A549 (cell line): ENCODE data around the gene IGFALS. TPM values are rescaled to one million over a fixed set of nuclear protein-coding genes. Genes with fewer than 3 reads are reported as not detected.

Experiments
- ATAC-seq, 2 experiments: fragments of 200-7000 bp in 1 of 2; fragments of >200 bp in 1 of 2; cut with Nextera tagmentation in 1 of 2; cut with Tn5 transposase in 1 of 2; 3 replicates each; pipeline versions ENCODE4 v1.8.0 to v1.9.1; 2018 to 2020; ENCODE audit warnings: mild to moderate bottlenecking in 1 of 2, moderate library complexity in 1 of 2
- CTCF ChIA-PET: fragments of 300-600 bp; sonication (Branson Sonifier 250); formaldehyde crosslinking; extraction: SDS; loops from one replicate; lab custom pipeline; 2021; ENCODE audit warnings: antibody characterized with exemption, inconsistent platforms; lab: Yijun Ruan, JAX
- POLR2A ChIA-PET: fragments of 350-600 bp; formaldehyde crosslinking; extraction: SDS; loops from one replicate; lab custom pipeline; 2021; ENCODE audit warnings: antibody characterized with exemption, inconsistent platforms; lab: Yijun Ruan, JAX
- DNase-seq, 2 experiments: peaks; one replicate each; pipeline versions ENCODE4 v3.0.0 to v3.0.0-alpha.2; 2011 to 2016; ENCODE audit warnings: low read depth in 1 of 2, low spot score in 1 of 2
- FAIRE-seq: peaks from 2 replicates; lab custom pipeline; 2011; peaks lifted over from hg19 to GRCh38; lab: Jason Lieb, UNC
- H3K27ac ChIP-seq, 2 experiments: fragments of >200 bp; sonication (Bioruptor Twin); formaldehyde crosslinking; 3 replicates each; pipeline ENCODE4 v1.5.1; 2016 to 2017
- H3K4me1 ChIP-seq: fragments of >200 bp; sonication (Bioruptor Twin); formaldehyde crosslinking; 3 replicates; pipeline ENCODE4 v1.6.1; 2016
- H3K4me2 ChIP-seq: fragments of >200 bp; sonication (Bioruptor Twin); formaldehyde crosslinking; 3 replicates; pipeline ENCODE4 v1.6.1; 2016
- H3K4me3 ChIP-seq: fragments of >200 bp; sonication (Bioruptor Twin); formaldehyde crosslinking; 3 replicates; pipeline ENCODE4 v1.5.1; 2016
- H3K9me3 ChIP-seq: fragments of >200 bp; sonication (Bioruptor Twin); formaldehyde crosslinking; 3 replicates; pipeline ENCODE4 v1.6.1; 2016
- ATOH8 ChIP-seq: fragments of 250-450 bp; sonication (Bioruptor Pico); IDR thresholded peaks from 2 replicates; pipeline ENCODE4 v1.5.0; 2020; ENCODE audit warnings: low read depth, mild to moderate bottlenecking, moderate library complexity
- BHLHE40 ChIP-seq: IDR thresholded peaks from 2 replicates; pipeline ENCODE4 v1.6.1; 2012; ENCODE audit warnings: low read depth, low read length, inconsistent platforms
- CEBPB ChIP-seq, 2 experiments: fragments of >200 bp in 1 of 2; sonication (Bioruptor Twin) in 1 of 2; formaldehyde crosslinking in 1 of 2; IDR thresholded peaks; 2 replicates each; pipeline ENCODE4 v1.6.1; 2012 to 2016
- CHD2 ChIP-seq: fragments of 150-350 bp; IDR thresholded peaks from 2 replicates; pipeline ENCODE4 v1.6.1; 2014; ENCODE audit warnings: low read length; ENCODE audit not compliant: partially characterized antibody
- CTCF ChIP-seq: fragments of >200 bp; sonication (Bioruptor Twin); formaldehyde crosslinking; IDR thresholded peaks from 3 replicates; pipeline ENCODE4 v1.5.1; 2016
- E2F6 ChIP-seq: IDR thresholded peaks from 2 replicates; pipeline ENCODE4 v1.6.1; 2012; ENCODE audit warnings: low read depth, borderline replicate concordance
- EHF ChIP-seq: fragments of 250-450 bp; sonication (Bioruptor Pico); IDR thresholded peaks from 2 replicates; pipeline ENCODE4 v1.5.0; 2020; ENCODE audit warnings: mild to moderate bottlenecking
- EHMT2 ChIP-seq: fragments of 200-600 bp; sonication (generic); IDR thresholded peaks from 2 replicates; pipeline ENCODE4 v1.6.1; 2016; ENCODE audit warnings: antibody characterized with exemption, low read depth, mild to moderate bottlenecking, moderate library complexity
- ELK1 ChIP-seq: fragments of 150-350 bp; IDR thresholded peaks from 2 replicates; pipeline ENCODE4 v1.6.1; 2014; ENCODE audit warnings: low read depth, mild to moderate bottlenecking, low read length
- FOXS1 ChIP-seq: fragments of 250-450 bp; sonication (Bioruptor Pico); IDR thresholded peaks from 2 replicates; pipeline ENCODE4 v1.5.0; 2020; ENCODE audit warnings: mild to moderate bottlenecking, moderate library complexity
- HDAC2 ChIP-seq: fragments of 200-600 bp; sonication (generic); IDR thresholded peaks from 2 replicates; pipeline ENCODE4 v1.6.1; 2016
- HMGXB4 ChIP-seq: fragments of 250-450 bp; sonication (Bioruptor Pico); IDR thresholded peaks from 2 replicates; pipeline ENCODE4 v1.5.0; 2021; ENCODE audit warnings: mild to moderate bottlenecking, moderate library complexity, borderline replicate concordance
- HOXB13 ChIP-seq: fragments of 250-450 bp; sonication (Bioruptor Pico); IDR thresholded peaks from 2 replicates; pipeline ENCODE4 v1.5.0; 2020; ENCODE audit warnings: low read depth, mild to moderate bottlenecking, moderate library complexity
- HOXB5 ChIP-seq: fragments of 250-450 bp; sonication (Bioruptor Pico); IDR thresholded peaks from 2 replicates; pipeline ENCODE4 v1.5.0; 2020; ENCODE audit warnings: mild to moderate bottlenecking, moderate library complexity
- KDM5A ChIP-seq: fragments of 200-600 bp; sonication (generic); IDR thresholded peaks from 2 replicates; pipeline ENCODE4 v1.6.1; 2016; ENCODE audit warnings: antibody characterized with exemption, mild to moderate bottlenecking
- MAFK ChIP-seq: fragments of 450-650 bp; IDR thresholded peaks from 2 replicates; pipeline ENCODE4 v1.6.1; 2014; ENCODE audit not compliant: partially characterized antibody
- MAX ChIP-seq: IDR thresholded peaks from 2 replicates; pipeline ENCODE4 v1.6.1; 2012
- MAZ ChIP-seq: fragments of 150-350 bp; IDR thresholded peaks from 2 replicates; pipeline ENCODE4 v1.6.1; 2014; ENCODE audit warnings: antibody characterized with exemption, low read depth, low read length, borderline replicate concordance
- NFE2L2 ChIP-seq: fragments of 150-350 bp; conservative IDR thresholded peaks from 2 replicates; pipeline ENCODE4 v1.6.1; 2014; ENCODE audit warnings: low read length
- NPAS2 ChIP-seq: fragments of 250-450 bp; sonication (Bioruptor Pico); IDR thresholded peaks from 2 replicates; pipeline ENCODE4 v1.8.0; 2022; ENCODE audit warnings: mild to moderate bottlenecking, moderate library complexity, borderline replicate concordance
- POLR2AphosphoS2 ChIP-seq: conservative IDR thresholded peaks from 2 replicates; pipeline ENCODE4 v1.6.1; 2012; ENCODE audit warnings: low read length, improper control_type of control experiment, inconsistent platforms
- TFCP2L1 ChIP-seq: fragments of 250-450 bp; sonication (Bioruptor Pico); IDR thresholded peaks from 2 replicates; pipeline ENCODE4 v1.5.0; 2021; ENCODE audit warnings: mild to moderate bottlenecking
- USF2 ChIP-seq: fragments of 450-650 bp; IDR thresholded peaks from 2 replicates; pipeline ENCODE4 v1.6.1; 2014; ENCODE audit warnings: antibody characterized with exemption
- ZC3H11A ChIP-seq: fragments of 450-650 bp; IDR thresholded peaks from 2 replicates; pipeline ENCODE4 v1.6.1; 2014; ENCODE audit warnings: antibody characterized with exemption, mild to moderate bottlenecking
- ZSCAN20 ChIP-seq: fragments of 250-450 bp; sonication (Bioruptor Pico); IDR thresholded peaks from 2 replicates; pipeline ENCODE4 v1.8.0; 2022; ENCODE audit warnings: mild to moderate bottlenecking, moderate library complexity
- WGBS: methylation state at CpG from one replicate; pipeline ENCODE4 v1.1.6; 2017; ENCODE audit errors: missing lambda C conversion rate; 5-methylcytosine and 5-hydroxymethylcytosine counted together
- polyA plus RNA-seq, 4 experiments: library from polyadenylated mRNA; depleted of rRNA in 3 of 4; stranded (reverse); fragments of >200 nt; fragmentation: RNase III in 1 of 4; extraction: RNeasy Plus Mini Kit Qiagen cat#74134 plus additional on column Dnase treatment in 1 of 4; gene quantifications; 2 replicates in 3 of 4; 3 replicates in 1 of 4; pipeline ENCODE4 v1.2.3, GENCODE V29; 2011 to 2017

The IGFALS gene
- polyA plus RNA-seq, 2 of the 4 experiments (the other 2 are of a cell fraction): 0.08 TPM; not detected in 1

GRCh38 chr16:1773703-1774447 lies 19.6 kb downstream of the IGFALS start:
- TF ChIP-seq HDAC2 (no peak), NFE2L2 (no peak)
- ChIA-PET CTCF (interaction anchor here (0.7 to 2.3 kb wide), 15 partner anchors 9 to 96 kb away, joined by 3 to 13 read pairs (median 4); partner anchors contain the start of genes IGFALS, JPT2, MAPK8IP3 and NUBP2), POLR2A (interaction anchor here (0.8 to 6.5 kb wide), 2 partner anchors 8 to 68 kb away, joined by 3 to 46 read pairs; partner anchors contain the start of genes MAPK8IP3, NUBP2 and SPSB3)
- no peak for FAIRE-seq
- H3K27ac ChIP-seq: peak overlapping the region; percentile 95 to 98
- H3K9me3 ChIP-seq: no peaks in the 10 kb centered on the region
- H3K4me1 ChIP-seq: peaks cover 21% of the 10 kb centered on the region
- peak overlapping the region; percentile 90 for H3K4me2 ChIP-seq
- peak overlapping the region; percentile 85 for H3K4me3 ChIP-seq
- 26% methylated on average over 33 of the region's 45 CpGs for WGBS
- ATAC-seq: peak in 1 of 2 experiments; percentile 1; a peak in 3 of 6 replicates
- DNase-seq: no peak

GRCh38 chr16:1772908-1773702 lies 20.4 kb downstream of the IGFALS start, which contains the start of gene MRPS34:
MRPS34 (minus strand) TSS chr16:1773134; CDS start chr16:1773119, 15 bp downstream.
- peak within 1 kb of the TSS; percentile 85 for H3K4me3 ChIP-seq
- peak within 1 kb of the TSS; percentile 95 to 98 for H3K27ac ChIP-seq
- 0% methylated on average over 12 of the region's 108 CpGs for WGBS
- ATAC-seq: peak; percentile 52 to 70
- peak within 1 kb of the TSS; percentile 98 for H3K4me2 ChIP-seq
- DNase-seq: peak; percentile 70 to 93
- no peaks in the 10 kb centered on the region for H3K9me3 ChIP-seq
- POLR2A ChIA-PET: interaction anchor here (0.6 to 6.5 kb wide), 5 partner anchors 9 to 95 kb away, joined by 3 to 46 read pairs (median 3); partner anchors contain the start of genes JPT2, NUBP2 and SPSB3
- H3K4me1 ChIP-seq: peaks cover 21% of the 10 kb centered on the region
- no peak for FAIRE-seq
- CTCF ChIA-PET: interaction anchor here (0.7 to 3.5 kb wide), 15 partner anchors 9 to 135 kb away, joined by 3 to 15 read pairs (median 4); partner anchors contain the start of genes IGFALS, MAPK8IP3, NUBP2 and SPSB3
- TF ChIP-seq CTCF: peak; percentile 83
- 0 out of 2 replicates have a peak, but pooled peaks have one; percentile 6 for TF ChIP-seq ELK1
- TF ChIP-seq E2F6: peak; percentile 73
- no peak for TF ChIP-seq POLR2AphosphoS2
- TF ChIP-seq HDAC2: no peak
- no peak for TF ChIP-seq MAFK
- no peak for TF ChIP-seq EHMT2
- TF ChIP-seq NFE2L2: no peak
- 0 out of 2 replicates have a peak, but pooled peaks have one; percentile 30 for TF ChIP-seq ATOH8
- peak; percentile 65; the same call in 1 of the 2 replicates for TF ChIP-seq BHLHE40
- peak; percentile 91 for TF ChIP-seq KDM5A
- TF ChIP-seq ZC3H11A: no peak
- no peak for TF ChIP-seq USF2
- no peak for TF ChIP-seq HMGXB4
- TF ChIP-seq CHD2: peak; percentile 19
- TF ChIP-seq NPAS2: no peak
- TF ChIP-seq HOXB5 (CRISPR knock-in tag): 0 out of 2 replicates have a peak, but pooled peaks have one; percentile 68
- peak; percentile 53; the same call in 1 of the 2 replicates for TF ChIP-seq HOXB13 (CRISPR knock-in tag)
- no peak for TF ChIP-seq FOXS1 (CRISPR knock-in tag)
- peak; percentile 92 for TF ChIP-seq MAX
- TF ChIP-seq CEBPB (IDR thresholded peaks at IDR 0.05): no peak
- TF ChIP-seq EHF (CRISPR knock-in tag): no peak
- no peak for TF ChIP-seq ZSCAN20 (CRISPR knock-in tag)
- TF ChIP-seq TFCP2L1 (CRISPR knock-in tag): 0 out of 2 replicates have a peak, but pooled peaks have one; percentile 12
- 0 out of 2 replicates have a peak, but pooled peaks have one; percentile 66 for TF ChIP-seq MAZ
